Fibroblast of peridontal ligament (primary cell): Measurements from ENCODE around the gene BRIP1.
"Not testable (repeated sequence)": the region's sequence is repeated elsewhere in the genome, so short reads cannot be mapped to it uniquely, and the experiment has no call there.

Source experiments
- DNase-seq: peaks from one replicate; pipeline ENCODE4 v3.0.0-alpha.2; 2010; ENCODE audit errors: extremely low read depth

Gene BRIP1

GRCh38 chr17:61699694-61700093, 163.6 kb downstream of the BRIP1 start:
- DNase-seq, result no peak

GRCh38 chr17:61699032-61699431, 164.3 kb downstream of the BRIP1 start:
- DNase-seq, result no peak

- no peak for DNase-seq
Measured at GRCh38 chr17:61698244-61698643, 165.1 kb downstream of the BRIP1 start.

- no peak for DNase-seq
Measured at GRCh38 chr17:61695779-61696337, 167.5 kb downstream of the BRIP1 start.

GRCh38 chr17:61694095-61694494, 169.2 kb downstream of the BRIP1 start:
- DNase-seq, result no peak

- peak; percentile 19 for DNase-seq
Measured at GRCh38 chr17:61689610-61690180, 173.6 kb downstream of the BRIP1 start.

- no peak for DNase-seq
Measured at GRCh38 chr17:61687769-61688168, 175.6 kb downstream of the BRIP1 start.

GRCh38 chr17:61686113-61686512, 177.2 kb downstream of the BRIP1 start:
- DNase-seq, result no peak

- DNase-seq, result no peak
Measured at GRCh38 chr17:61684818-61685217, 178.5 kb downstream of the BRIP1 start.

- no peak for DNase-seq
Measured at GRCh38 chr17:61684172-61684571, 179.2 kb downstream of the BRIP1 start.

- DNase-seq, result no peak
Measured at GRCh38 chr17:61683466-61683865, 179.9 kb downstream of the BRIP1 start.

GRCh38 chr17:61680921-61681320, 182.4 kb downstream of the BRIP1 start:
- DNase-seq, result no peak

- DNase-seq, result no peak
Measured at GRCh38 chr17:61678339-61678738, 185.0 kb downstream of the BRIP1 start.

- DNase-seq, result not testable (repeated sequence)
Measured at GRCh38 chr17:61677150-61677811, 186.0 kb downstream of the BRIP1 start.

- DNase-seq, result not testable (repeated sequence)
Measured at GRCh38 chr17:61676522-61676921, 186.8 kb downstream of the BRIP1 start.

- DNase-seq, result not testable (repeated sequence)
Measured at GRCh38 chr17:61674609-61675008, 188.7 kb downstream of the BRIP1 start.

- DNase-seq, result not testable (repeated sequence)
Measured at GRCh38 chr17:61673019-61673897, 190.1 kb downstream of the BRIP1 start.

GRCh38 chr17:61672140-61672539, 191.2 kb downstream of the BRIP1 start:
- no peak for DNase-seq

GRCh38 chr17:61670691-61671090, 192.6 kb downstream of the BRIP1 start:
- DNase-seq, result no peak

- no peak for DNase-seq
Measured at GRCh38 chr17:61669522-61669921, 193.8 kb downstream of the BRIP1 start.

GRCh38 chr17:61668486-61668885, 194.8 kb downstream of the BRIP1 start:
- no peak for DNase-seq

- DNase-seq, result not testable (repeated sequence)
Measured at GRCh38 chr17:61666406-61667088, 196.8 kb downstream of the BRIP1 start.
